Fibroblast of lung (primary cell): ENCODE measurements around the gene EXO1. TPM values are rescaled to one million over a fixed set of nuclear protein-coding genes. Genes with fewer than 3 reads are reported as not detected.

Experiments used
- DNase-seq, 2 donors: peaks; one replicate each; pipeline versions ENCODE4 v3.0.0 to v3.0.0-alpha.2; 2010; ENCODE audit warnings: low read depth in 2 of 2
- H2AFZ ChIP-seq: 2 replicates; pipeline ENCODE4 v1.5.1; 2012; ENCODE audit warnings: low read length, control low read depth, inconsistent platforms
- H3K27ac ChIP-seq: 2 replicates; pipeline ENCODE4 v1.5.1; 2011; ENCODE audit warnings: low read length, control low read depth; ENCODE audit not compliant: insufficient read depth
- H3K27me3 ChIP-seq: 2 replicates; pipeline ENCODE4 v1.5.1; 2011; ENCODE audit warnings: mild to moderate bottlenecking, low read length; ENCODE audit not compliant: control insufficient read depth, insufficient read depth
- H3K36me3 ChIP-seq: 2 replicates; pipeline ENCODE4 v1.5.1; 2011; ENCODE audit warnings: low read length; ENCODE audit not compliant: control insufficient read depth, insufficient read depth
- H3K4me1 ChIP-seq: 2 replicates; pipeline ENCODE4 v1.5.1; 2011; ENCODE audit warnings: low read length; ENCODE audit not compliant: control insufficient read depth, insufficient read depth; ENCODE audit errors: extremely low read depth
- H3K4me2 ChIP-seq: 2 replicates; pipeline ENCODE4 v1.5.1; 2011; ENCODE audit warnings: low read length, control low read depth; ENCODE audit not compliant: insufficient read depth; ENCODE audit errors: extremely low read depth
- H3K4me3 ChIP-seq, 4 experiments: fragments of 200-600 bp in 1 of 4; sonication (generic) in 1 of 4; replicated peaks in 1 of 4; 2 replicates each; pipeline ENCODE4 v1.5.1; 2011 to 2016; ENCODE audit warnings: low read length in 4 of 4, low read depth in 3 of 4, mild to moderate bottlenecking in 3 of 4, control low read depth in 2 of 4, inconsistent platforms in 1 of 4, mixed read lengths in 1 of 4; ENCODE audit not compliant: insufficient read depth in 1 of 4; ENCODE audit errors: control extremely low read depth in 1 of 4
- H3K79me2 ChIP-seq: 2 replicates; pipeline ENCODE4 v1.5.1; 2012; ENCODE audit warnings: mild to moderate bottlenecking, low read length, inconsistent platforms; ENCODE audit not compliant: control insufficient read depth, insufficient read depth
- H3K9ac ChIP-seq: 2 replicates; pipeline ENCODE4 v1.5.1; 2011; ENCODE audit warnings: mild to moderate bottlenecking, low read length, control low read depth; ENCODE audit not compliant: insufficient read depth
- H3K9me3 ChIP-seq: 2 replicates; pipeline ENCODE4 v1.5.1; 2012; ENCODE audit warnings: low read depth, low read length; ENCODE audit not compliant: control insufficient read depth, insufficient read depth
- H4K20me1 ChIP-seq: 2 replicates; pipeline ENCODE4 v1.5.1; 2011; ENCODE audit warnings: low read length; ENCODE audit not compliant: control insufficient read depth, insufficient read depth; ENCODE audit errors: extremely low read depth
- EZH2 ChIP-seq: IDR thresholded peaks from 2 replicates; pipeline ENCODE4 v1.5.1; 2012; ENCODE audit warnings: low read length, control low read depth, mild to moderate bottlenecking; ENCODE audit errors: missing control alignments
- polyA plus RNA-seq, 2 donors: library from polyadenylated mRNA; depleted of rRNA in 1 of 2; stranded (reverse) in 1 of 2; unstranded in 1 of 2; fragments of >200 nt; gene quantifications; 2 replicates each; pipeline ENCODE4 v1.2.1, GENCODE V29; 2011 to 2012; ENCODE audit warnings: missing spikeins in 1 of 2
- total RNA-seq: library from RNA; depleted of rRNA; stranded (reverse); fragments of >200 nt; gene quantifications from 2 replicates; pipeline ENCODE4 v1.2.1, GENCODE V29; 2014
- TF ChIP-seq, protein P1 (sequence below), 2 donors: IDR thresholded peaks in 1 of 2; conservative IDR thresholded peaks in 1 of 2; 1 replicate in 1 of 2; 2 replicates in 1 of 2; pipeline ENCODE4 v1.5.1; 2011 to 2012; ENCODE audit warnings: low read length in 2 of 2, control low read depth in 1 of 2, inconsistent platforms in 1 of 2, low read depth in 1 of 2, mild to moderate bottlenecking in 1 of 2

EXO1 gene
- total and polyA plus RNA-seq, 2 donors (not counting 1 experiment from before 2014, with no cell fraction given) = 3.0 to 7.2 TPM

DNA sequence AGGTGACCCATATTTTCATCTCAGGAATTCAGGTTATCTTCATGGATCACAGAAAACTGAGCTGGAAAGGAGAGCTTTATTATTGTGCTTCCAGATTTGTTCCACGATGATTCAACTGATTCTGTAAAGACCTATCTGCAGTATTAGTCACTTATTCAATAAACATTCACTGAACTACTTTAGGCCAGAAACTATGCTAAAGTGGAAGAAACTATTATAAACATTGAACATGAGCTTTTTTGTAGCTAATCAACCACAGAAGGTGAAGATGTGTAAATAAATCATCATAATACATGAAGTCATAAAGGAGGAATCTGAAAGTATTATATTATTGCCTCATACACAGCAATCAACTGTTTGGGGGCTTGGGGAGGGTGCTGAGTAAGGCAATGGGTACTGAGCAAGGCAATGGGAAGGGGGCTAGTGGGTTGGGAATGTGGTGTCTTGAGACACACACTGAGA lies 30.6 kb upstream of the EXO1 start:
- peak; percentile 91 to 94 for DNase-seq
- H3K9ac ChIP-seq = no peak overlapping the region
- no peaks in the 10 kb centered on the region for H3K9me3 ChIP-seq
- TF ChIP-seq, protein P1, sequence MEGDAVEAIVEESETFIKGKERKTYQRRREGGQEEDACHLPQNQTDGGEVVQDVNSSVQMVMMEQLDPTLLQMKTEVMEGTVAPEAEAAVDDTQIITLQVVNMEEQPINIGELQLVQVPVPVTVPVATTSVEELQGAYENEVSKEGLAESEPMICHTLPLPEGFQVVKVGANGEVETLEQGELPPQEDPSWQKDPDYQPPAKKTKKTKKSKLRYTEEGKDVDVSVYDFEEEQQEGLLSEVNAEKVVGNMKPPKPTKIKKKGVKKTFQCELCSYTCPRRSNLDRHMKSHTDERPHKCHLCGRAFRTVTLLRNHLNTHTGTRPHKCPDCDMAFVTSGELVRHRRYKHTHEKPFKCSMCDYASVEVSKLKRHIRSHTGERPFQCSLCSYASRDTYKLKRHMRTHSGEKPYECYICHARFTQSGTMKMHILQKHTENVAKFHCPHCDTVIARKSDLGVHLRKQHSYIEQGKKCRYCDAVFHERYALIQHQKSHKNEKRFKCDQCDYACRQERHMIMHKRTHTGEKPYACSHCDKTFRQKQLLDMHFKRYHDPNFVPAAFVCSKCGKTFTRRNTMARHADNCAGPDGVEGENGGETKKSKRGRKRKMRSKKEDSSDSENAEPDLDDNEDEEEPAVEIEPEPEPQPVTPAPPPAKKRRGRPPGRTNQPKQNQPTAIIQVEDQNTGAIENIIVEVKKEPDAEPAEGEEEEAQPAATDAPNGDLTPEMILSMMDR (conservative IDR thresholded peaks at IDR 0.05 in 1 of 2, IDR thresholded peaks at IDR 0.05 in 1 of 2; ENCODE audit: low read depth in 1 of 2, low read length in 2 of 2) = no peak
- no peak for TF ChIP-seq EZH2
- H3K79me2 ChIP-seq = no peaks in the 10 kb centered on the region
- H3K4me1 ChIP-seq = peaks cover 12% of the 10 kb centered on the region
- H3K27me3 ChIP-seq = no peaks in the 10 kb centered on the region
- H3K4me3 ChIP-seq = no peak overlapping the region
- peak overlapping the region; percentile 66 for H3K4me2 ChIP-seq
- H4K20me1 ChIP-seq = no peaks in the 10 kb centered on the region
- H3K36me3 ChIP-seq = no peaks in the 10 kb centered on the region
- no peak overlapping the region for H2AFZ ChIP-seq
- peak overlapping the region; percentile 39 for H3K27ac ChIP-seq

DNA sequence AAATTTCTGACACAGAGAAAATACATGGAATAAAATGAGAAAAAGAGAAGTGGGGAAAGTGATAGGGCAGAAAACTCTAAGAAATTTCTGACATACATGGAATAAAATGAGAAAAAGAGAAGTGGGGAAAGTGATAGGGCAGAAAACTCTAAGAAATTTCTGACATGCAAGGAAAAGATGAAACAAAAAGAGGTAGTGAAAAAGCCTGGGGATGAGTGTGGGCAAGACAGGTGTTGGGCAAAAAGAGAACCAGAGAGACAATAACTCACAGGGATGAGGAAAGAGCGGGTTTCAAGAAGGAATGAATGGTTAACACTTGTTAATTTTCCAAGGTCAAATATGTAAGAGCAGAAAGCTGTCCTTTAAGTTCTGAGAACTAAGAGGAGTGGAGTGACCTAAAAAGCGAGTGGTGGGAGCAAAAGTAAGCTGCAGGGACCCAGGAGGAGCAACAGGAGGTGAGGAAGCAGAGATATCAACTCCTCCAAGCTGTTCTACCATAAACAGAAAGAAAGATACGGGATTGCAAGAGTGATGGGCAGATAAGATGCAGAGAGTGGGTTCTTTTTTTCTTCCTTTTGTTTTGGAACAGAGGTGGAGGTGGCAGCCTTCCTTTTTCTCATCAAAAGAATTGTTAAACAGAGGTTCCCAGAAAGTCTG lies 29.9 kb upstream of the EXO1 start:
- no peak overlapping the region for H3K27ac ChIP-seq
- H3K27me3 ChIP-seq = no peaks in the 10 kb centered on the region
- no peaks in the 10 kb centered on the region for H3K79me2 ChIP-seq
- TF ChIP-seq EZH2 = no peak
- TF ChIP-seq, protein P1 (conservative IDR thresholded peaks at IDR 0.05 in 1 of 2, IDR thresholded peaks at IDR 0.05 in 1 of 2; ENCODE audit: low read depth in 1 of 2, low read length in 2 of 2) = no peak
- peaks cover 12% of the 10 kb centered on the region for H3K4me1 ChIP-seq
- DNase-seq = no peak
- H3K4me3 ChIP-seq = no peak overlapping the region
- H2AFZ ChIP-seq = no peak overlapping the region
- no peak overlapping the region for H3K4me2 ChIP-seq
- no peak overlapping the region for H3K9ac ChIP-seq
- no peaks in the 10 kb centered on the region for H3K9me3 ChIP-seq
- H4K20me1 ChIP-seq = no peaks in the 10 kb centered on the region
- no peaks in the 10 kb centered on the region for H3K36me3 ChIP-seq

DNA sequence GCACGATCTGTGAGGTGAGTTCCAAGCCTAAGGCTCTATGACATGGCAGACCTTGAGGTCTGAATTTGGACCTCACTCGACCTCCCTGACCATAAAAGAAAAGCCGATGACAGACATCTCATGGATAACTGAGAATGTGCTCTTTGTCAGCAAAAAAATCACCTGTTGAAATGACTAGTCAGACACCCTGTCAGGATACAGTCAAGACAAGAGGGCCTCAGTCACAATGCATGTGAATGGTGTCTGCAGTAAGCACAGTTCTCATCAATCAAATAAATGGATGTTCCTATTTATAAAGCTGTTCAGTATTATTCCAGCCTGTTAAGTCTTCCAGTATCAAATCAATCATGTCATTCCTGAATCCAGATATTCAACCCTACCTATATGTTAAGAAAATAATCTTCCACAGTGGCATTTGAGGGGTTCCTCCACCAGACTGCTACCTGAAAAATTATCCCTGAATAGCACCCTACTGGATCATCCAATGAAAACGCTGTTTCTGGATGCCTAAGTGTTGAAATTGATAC lies 28.6 kb upstream of the EXO1 start:
- H3K4me2 ChIP-seq = no peak overlapping the region
- no peak overlapping the region for H3K9ac ChIP-seq
- TF ChIP-seq, protein P1 (conservative IDR thresholded peaks at IDR 0.05 in 1 of 2, IDR thresholded peaks at IDR 0.05 in 1 of 2; ENCODE audit: low read depth in 1 of 2, low read length in 2 of 2) = no peak
- no peak overlapping the region for H2AFZ ChIP-seq
- H4K20me1 ChIP-seq = no peaks in the 10 kb centered on the region
- no peak overlapping the region for H3K4me3 ChIP-seq
- no peaks in the 10 kb centered on the region for H3K27me3 ChIP-seq
- no peaks in the 10 kb centered on the region for H3K9me3 ChIP-seq
- no peak overlapping the region for H3K27ac ChIP-seq
- no peak for DNase-seq
- H3K4me1 ChIP-seq = peaks cover 12% of the 10 kb centered on the region
- no peaks in the 10 kb centered on the region for H3K79me2 ChIP-seq
- H3K36me3 ChIP-seq = no peaks in the 10 kb centered on the region
